GM23338 (cell line): ENCODE results near the gene FGF23.

Experiments
- CREB1 ChIP-seq: fragments of 250-450 bp; sonication (Bioruptor Pico); IDR thresholded peaks from 2 replicates; pipeline ENCODE4 v1.5.0; 2020; ENCODE audit warnings: low read depth, mild to moderate bottlenecking, moderate library complexity
- CTCF ChIP-seq, 2 experiments: fragments of 200-600 bp in 1 of 2; sonication (generic) in 1 of 2; conservative IDR thresholded peaks; 2 replicates each; pipeline versions ENCODE4 v1.5.1 to v1.6.1; 2016 to 2017; ENCODE audit warnings: antibody characterized with exemption in 2 of 2, low read depth in 2 of 2, mild to moderate bottlenecking in 2 of 2, moderate library complexity in 1 of 2
- ETS1 ChIP-seq: IDR thresholded peaks from 2 replicates; pipeline ENCODE4 v1.6.1; 2016; ENCODE audit warnings: antibody characterized with exemption
- EZH2 ChIP-seq: fragments of 200-600 bp; sonication (generic); IDR thresholded peaks from one replicate; pipeline ENCODE4 v1.8.0; 2017; ENCODE audit warnings: antibody characterized with exemption, mild to moderate bottlenecking, low read depth; ENCODE audit not compliant: unreplicated experiment
- EZH2phosphoT487 ChIP-seq: fragments of 200-600 bp; sonication (generic); IDR thresholded peaks from one replicate; pipeline ENCODE4 v1.8.1; 2018; ENCODE audit warnings: antibody characterized with exemption; ENCODE audit not compliant: unreplicated experiment
- JUNB ChIP-seq: IDR thresholded peaks from one replicate; pipeline ENCODE4 v1.6.1; 2016; ENCODE audit warnings: antibody characterized with exemption; ENCODE audit not compliant: unreplicated experiment
- NANOG ChIP-seq: IDR thresholded peaks from 2 replicates; pipeline ENCODE4 v1.6.1; 2016; ENCODE audit warnings: antibody characterized with exemption, borderline replicate concordance
- POLR2AphosphoS5 ChIP-seq: IDR thresholded peaks from 2 replicates; pipeline ENCODE4 v1.6.1; 2016; ENCODE audit warnings: antibody characterized with exemption, low read depth
- STAT1 ChIP-seq: IDR thresholded peaks from one replicate; pipeline ENCODE4 v1.6.1; 2016; ENCODE audit warnings: antibody characterized with exemption; ENCODE audit not compliant: unreplicated experiment
- ZNF114 ChIP-seq: fragments of 250-450 bp; sonication (Bioruptor Pico); IDR thresholded peaks from 2 replicates; pipeline ENCODE4 v1.5.0; 2020; ENCODE audit warnings: mild to moderate bottlenecking, moderate library complexity
- ZNF331 ChIP-seq: fragments of 250-450 bp; sonication (Bioruptor Pico); IDR thresholded peaks from 2 replicates; pipeline ENCODE4 v1.5.0; 2020; ENCODE audit warnings: low read depth, mild to moderate bottlenecking, moderate library complexity
- TF ChIP-seq, protein P1 (sequence below): IDR thresholded peaks from one replicate; pipeline ENCODE4 v1.6.1; 2018; ENCODE audit warnings: antibody characterized with exemption; ENCODE audit not compliant: unreplicated experiment

DNA sequence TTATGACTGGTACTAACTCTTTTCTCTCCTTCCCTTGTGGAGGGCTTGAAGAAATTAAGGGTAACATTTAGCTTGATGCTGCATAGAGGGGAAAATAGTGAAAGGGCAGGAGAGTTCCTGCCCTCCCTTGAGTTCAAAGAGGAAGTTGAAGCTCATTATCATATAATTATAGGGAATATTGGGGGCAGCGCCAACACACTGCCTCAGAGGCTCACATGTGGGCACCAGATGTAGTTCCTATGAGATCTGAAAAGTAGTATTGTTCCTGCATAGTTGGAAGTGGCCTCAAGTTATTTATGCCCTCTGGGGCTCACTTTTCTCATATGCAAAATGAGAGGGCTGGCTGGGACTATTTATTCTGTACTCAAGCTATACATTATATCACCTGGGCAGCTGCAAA is 33.0 kb upstream of the FGF23 start:
- TF ChIP-seq CTCF (conservative IDR thresholded peaks at IDR 0.05; ENCODE audit: low read depth in 2 of 2), result no peak
- no peak for TF ChIP-seq POLR2AphosphoS5
- no peak for TF ChIP-seq ETS1
- TF ChIP-seq EZH2, result no peak
- TF ChIP-seq JUNB, result no peak
- TF ChIP-seq, protein P1, sequence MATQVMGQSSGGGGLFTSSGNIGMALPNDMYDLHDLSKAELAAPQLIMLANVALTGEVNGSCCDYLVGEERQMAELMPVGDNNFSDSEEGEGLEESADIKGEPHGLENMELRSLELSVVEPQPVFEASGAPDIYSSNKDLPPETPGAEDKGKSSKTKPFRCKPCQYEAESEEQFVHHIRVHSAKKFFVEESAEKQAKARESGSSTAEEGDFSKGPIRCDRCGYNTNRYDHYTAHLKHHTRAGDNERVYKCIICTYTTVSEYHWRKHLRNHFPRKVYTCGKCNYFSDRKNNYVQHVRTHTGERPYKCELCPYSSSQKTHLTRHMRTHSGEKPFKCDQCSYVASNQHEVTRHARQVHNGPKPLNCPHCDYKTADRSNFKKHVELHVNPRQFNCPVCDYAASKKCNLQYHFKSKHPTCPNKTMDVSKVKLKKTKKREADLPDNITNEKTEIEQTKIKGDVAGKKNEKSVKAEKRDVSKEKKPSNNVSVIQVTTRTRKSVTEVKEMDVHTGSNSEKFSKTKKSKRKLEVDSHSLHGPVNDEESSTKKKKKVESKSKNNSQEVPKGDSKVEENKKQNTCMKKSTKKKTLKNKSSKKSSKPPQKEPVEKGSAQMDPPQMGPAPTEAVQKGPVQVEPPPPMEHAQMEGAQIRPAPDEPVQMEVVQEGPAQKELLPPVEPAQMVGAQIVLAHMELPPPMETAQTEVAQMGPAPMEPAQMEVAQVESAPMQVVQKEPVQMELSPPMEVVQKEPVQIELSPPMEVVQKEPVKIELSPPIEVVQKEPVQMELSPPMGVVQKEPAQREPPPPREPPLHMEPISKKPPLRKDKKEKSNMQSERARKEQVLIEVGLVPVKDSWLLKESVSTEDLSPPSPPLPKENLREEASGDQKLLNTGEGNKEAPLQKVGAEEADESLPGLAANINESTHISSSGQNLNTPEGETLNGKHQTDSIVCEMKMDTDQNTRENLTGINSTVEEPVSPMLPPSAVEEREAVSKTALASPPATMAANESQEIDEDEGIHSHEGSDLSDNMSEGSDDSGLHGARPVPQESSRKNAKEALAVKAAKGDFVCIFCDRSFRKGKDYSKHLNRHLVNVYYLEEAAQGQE, result no peak
- no peak for TF ChIP-seq CREB1 (CRISPR knock-in tag)
- no peak for TF ChIP-seq EZH2phosphoT487
- TF ChIP-seq NANOG, result no peak
- TF ChIP-seq ZNF114, result no peak
- TF ChIP-seq STAT1, result no peak
- TF ChIP-seq ZNF331 (CRISPR knock-in tag), result no peak
